Panc1 (cell line): ENCODE data around the gene PRPF40B. TPM values are rescaled to one million over a fixed set of nuclear protein-coding genes. Genes with fewer than 3 reads are reported as not detected.

Source experiments
- ATAC-seq: fragments of 200-7000 bp; cut with Tn5 transposase; 2 replicates; pipeline ENCODE4 v1.9.1; 2020; ENCODE audit warnings: mild to moderate bottlenecking, moderate library complexity
- BruUV-seq: library from RNA; stranded (reverse); fragments of 400-500 nt; replicated peaks from 2 replicates; lab custom pipeline; 2021; lab: Mats Ljungman, UMichigan
- CTCF ChIA-PET: fragments of 300-600 bp; sonication (Branson Sonifier 250); formaldehyde crosslinking; loops from one replicate; lab custom pipeline; 2022; ENCODE audit warnings: antibody characterized with exemption; lab: Charles Lee
- POLR2A ChIA-PET: fragments of 300-600 bp; sonication (Branson Sonifier 250); formaldehyde crosslinking; loops from one replicate; lab custom pipeline; 2022; ENCODE audit warnings: antibody characterized with exemption; lab: Charles Lee
- DNase-seq: peaks from one replicate; pipeline ENCODE4 v3.0.0-alpha.2; 2010; ENCODE audit warnings: low read depth, low spot score
- H3K27ac ChIP-seq: 2 replicates; pipeline ENCODE4 v1.5.1; 2011; ENCODE audit warnings: mild to moderate bottlenecking, low read length, inconsistent platforms
- H3K27me3 ChIP-seq: fragments of 200-500 bp; sonication (Bioruptor generic); 2 replicates; pipeline ENCODE4 v1.6.0; 2014; ENCODE audit warnings: low read length, inconsistent platforms; ENCODE audit not compliant: control insufficient read depth, insufficient read depth
- H3K36me3 ChIP-seq: fragments of 200-500 bp; sonication (Bioruptor generic); 2 replicates; pipeline ENCODE4 v1.5.1; 2014; ENCODE audit warnings: inconsistent platforms, mild to moderate bottlenecking, low read length, moderate library complexity; ENCODE audit not compliant: control insufficient read depth, insufficient read depth
- H3K4me1 ChIP-seq: 2 replicates; pipeline ENCODE4 v1.5.1; 2011; ENCODE audit warnings: inconsistent platforms, mild to moderate bottlenecking, low read length, moderate library complexity; ENCODE audit not compliant: control insufficient read depth, insufficient read depth
- H3K4me3 ChIP-seq, 2 experiments: 2 replicates each; pipeline ENCODE4 v1.5.1; 2011 to 2012; ENCODE audit warnings: low read depth in 2 of 2, low read length in 2 of 2, mild to moderate bottlenecking in 2 of 2, inconsistent platforms in 1 of 2, moderate library complexity in 1 of 2
- H3K9me3 ChIP-seq: fragments of 200-500 bp; sonication (Bioruptor generic); 2 replicates; pipeline ENCODE4 v1.5.1; 2014; ENCODE audit warnings: low read depth, mild to moderate bottlenecking, inconsistent platforms, low read length, moderate library complexity; ENCODE audit not compliant: control insufficient read depth, insufficient read depth
- CTCF ChIP-seq: fragments of 450-650 bp; IDR thresholded peaks from 2 replicates; pipeline ENCODE4 v1.5.1; 2017; ENCODE audit warnings: mild to moderate bottlenecking
- POLR2AphosphoS5 ChIP-seq: IDR thresholded peaks from 2 replicates; pipeline ENCODE4 v1.6.1; 2012; ENCODE audit warnings: mild to moderate bottlenecking, low read depth, low read length, moderate library complexity
- REST ChIP-seq, 2 experiments: IDR thresholded peaks; 2 replicates each; pipeline ENCODE4 v1.6.1; 2011 to 2012; ENCODE audit warnings: low read depth in 2 of 2, control low read depth in 1 of 2, low read length in 1 of 2, mild to moderate bottlenecking in 1 of 2, moderate library complexity in 1 of 2; ENCODE audit not compliant: insufficient read depth in 1 of 2
- SIN3A ChIP-seq: IDR thresholded peaks from 2 replicates; pipeline ENCODE4 v1.6.1; 2012; ENCODE audit warnings: low read depth, mild to moderate bottlenecking, low read length, moderate library complexity, borderline replicate concordance; ENCODE audit not compliant: insufficient read depth
- TCF7L2 ChIP-seq: IDR thresholded peaks from 2 replicates; pipeline ENCODE4 v1.6.1; 2011; ENCODE audit warnings: mild to moderate bottlenecking, low read depth, low read length, inconsistent platforms
- in situ Hi-C: cut with HindIII; loops from 2 replicates; pipeline ENCODE4 v1.10.0; 2016; ENCODE audit warnings: low sequenced_read_pairs, low pct_unique_long_range_greater_than_20kb
- intact Hi-C: fragments of 100-400 bp; cut with micrococcal nuclease; formaldehyde crosslinking; loops from one replicate; pipeline ENCODE4 v1.10.0; 2022; ENCODE audit not compliant: unreplicated experiment
- total RNA-seq: library from RNA; stranded (reverse); gene quantifications from one replicate; pipeline ENCODE4 v1.2.1, GENCODE V29; 2021; ENCODE audit not compliant: unreplicated experiment

Gene PRPF40B
- total RNA-seq, 1 experiment from 2014 or later: 26.3 TPM

GRCh38 chr12:49687941-49688340, 64.6 kb downstream of the PRPF40B start:
- Histone ChIP-seq H3K27me3 (no peaks in the 10 kb centered on the region), H3K4me3 (no peak overlapping the region), H3K27ac (no peak overlapping the region), H3K36me3 (no peaks in the 10 kb centered on the region), H3K9me3 (no peaks in the 10 kb centered on the region), H3K4me1 (no peaks in the 10 kb centered on the region)
- DNase-seq (no peak), ATAC-seq (peak; percentile 56; the same call in 1 of the 2 replicates)
- in situ Hi-C loops: no loop called here
- ChIA-PET POLR2A (interaction anchor here (0.5 to 0.6 kb wide), 2 partner anchors 30 to 108 kb away, joined by 3 to 5 read pairs; no protein-coding TSS in a partner anchor), CTCF (no interaction called here)
- no TSS peak for BruUV-seq
- TF ChIP-seq POLR2AphosphoS5 (no peak), CTCF (no peak), SIN3A (no peak), REST (IDR thresholded peaks at IDR 0.05; ENCODE audit: insufficient read depth in 1 of 2, low read depth in 2 of 2, low read length in 1 of 2) (no peak), TCF7L2 (no peak)
- intact Hi-C loops: no loop called here

- Histone ChIP-seq H3K27ac (no peak overlapping the region), H3K4me3 (no peak overlapping the region), H3K9me3 (no peaks in the 10 kb centered on the region), H3K27me3 (no peaks in the 10 kb centered on the region), H3K4me1 (no peaks in the 10 kb centered on the region), H3K36me3 (no peaks in the 10 kb centered on the region)
- POLR2A ChIA-PET: no interaction called here
- intact Hi-C loops (no loop called here), in situ Hi-C loops (no loop called here)
- ATAC-seq: no peak
- BruUV-seq: no TSS peak
- CTCF ChIA-PET: no interaction called here
- no peak for TF ChIP-seq POLR2AphosphoS5
- no peak for TF ChIP-seq REST (IDR thresholded peaks at IDR 0.05; ENCODE audit: insufficient read depth in 1 of 2, low read depth in 2 of 2, low read length in 1 of 2)
- no peak for TF ChIP-seq TCF7L2
- no peak for TF ChIP-seq SIN3A
- no peak for TF ChIP-seq CTCF
- DNase-seq: no peak
Observed at GRCh38 chr12:49689237-49689636, 65.9 kb downstream of the PRPF40B start.
